RPMI8226 (cell line): ENCODE measurements around the gene CEACAM18.

Source experiments
- DNase-seq: peaks from one replicate; pipeline ENCODE4 v3.0.0-alpha.2; 2015

CEACAM18 gene

DNA sequence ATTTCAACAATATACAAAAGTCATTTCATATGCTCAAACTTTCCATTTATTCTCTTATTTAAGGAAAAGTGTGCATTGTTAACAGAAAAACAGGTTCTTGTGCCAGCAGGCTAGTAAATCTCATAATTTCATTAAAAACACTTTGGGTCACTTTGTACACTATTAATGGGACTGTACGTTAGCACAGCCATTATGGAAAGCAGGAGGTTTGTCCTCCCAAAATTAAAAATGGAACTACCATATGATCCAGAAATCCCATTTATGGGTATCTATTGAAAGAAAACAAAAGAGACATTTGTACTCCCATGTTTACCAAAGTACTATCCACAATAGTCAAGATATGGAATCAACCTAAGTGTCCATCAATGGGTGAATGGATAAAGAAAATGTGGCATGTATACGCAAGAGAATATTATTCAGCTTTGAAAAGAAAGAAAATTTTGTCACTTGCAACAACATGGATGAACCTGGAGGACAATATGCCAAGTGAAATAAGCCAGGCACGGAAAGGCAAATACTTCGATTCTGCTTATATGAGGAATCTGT is 61.6 kb downstream of the CEACAM18 start:
- no peak for DNase-seq
